Upper lobe of left lung (tissue), 6 donors: ENCODE results near the gene DCAKD. TPM values are rescaled to one million over a fixed set of nuclear protein-coding genes. Genes with fewer than 3 reads are reported as not detected.

Experiments
- ATAC-seq, 2 donors: fragments of 200-7000 bp; cut with Tn5 transposase; one replicate each; pipeline ENCODE4 v1.9.1; 2022; ENCODE audit warnings: mild to moderate bottlenecking in 2 of 2, moderate library complexity in 2 of 2; ENCODE audit not compliant: low FRiP score in 2 of 2
- DNase-seq, 2 donors: peaks; one replicate each; pipeline ENCODE4 v3.0.0-alpha.2; 2019 to 2020
- H3K27ac ChIP-seq, 4 donors: fragments of 200-600 bp; sonication (generic); one replicate each; pipeline ENCODE4 v1.5.1; 2016 to 2019
- H3K27me3 ChIP-seq, 4 donors: fragments of 200-600 bp; sonication (generic); one replicate each; pipeline ENCODE4 v1.5.1; 2017 to 2019
- H3K36me3 ChIP-seq, 4 donors: fragments of 200-600 bp; sonication (generic); one replicate each; pipeline ENCODE4 v1.5.1; 2016 to 2019
- H3K4me1 ChIP-seq, 4 donors: fragments of 200-600 bp; sonication (generic); one replicate each; pipeline ENCODE4 v1.5.1; 2018 to 2019
- H3K4me3 ChIP-seq, 4 donors: fragments of 200-600 bp; sonication (generic); one replicate each; pipeline ENCODE4 v1.5.1; 2017 to 2019; ENCODE audit warnings: mild to moderate bottlenecking in 2 of 4, moderate library complexity in 1 of 4
- H3K9me3 ChIP-seq, 4 donors: fragments of 200-600 bp; sonication (generic); one replicate each; pipeline ENCODE4 v1.5.1; 2018 to 2019
- CTCF ChIP-seq, 6 experiments: fragments of 450-650 bp in 4 of 6; fragments of 200-600 bp in 2 of 6; sonication (generic) in 2 of 6; IDR thresholded peaks; one replicate each; pipeline ENCODE4 v1.5.1; 2016 to 2019; ENCODE audit warnings: antibody characterized with exemption in 6 of 6
- EP300 ChIP-seq, 4 donors: sonication (generic); formaldehyde crosslinking; IDR thresholded peaks; one replicate each; pipeline ENCODE4 v1.5.1; 2017; ENCODE audit warnings: antibody characterized with exemption in 4 of 4, control low read depth in 2 of 4
- POLR2A ChIP-seq, 4 donors: fragments of 450-650 bp; IDR thresholded peaks; one replicate each; pipeline ENCODE4 v1.5.1; 2016 to 2017; ENCODE audit warnings: antibody characterized with exemption in 4 of 4, mild to moderate bottlenecking in 2 of 4
- POLR2AphosphoS5 ChIP-seq, 2 donors: sonication (generic); formaldehyde crosslinking; IDR thresholded peaks; one replicate each; pipeline ENCODE4 v1.5.1; 2017; ENCODE audit warnings: antibody characterized with exemption in 2 of 2
- WGBS, 2 donors: methylation state at CpG; one replicate each; pipeline ENCODE4 v1.1.5; 2017 to 2018; 5-methylcytosine and 5-hydroxymethylcytosine counted together
- total RNA-seq, 6 donors: library from RNA; depleted of rRNA in 4 of 6; stranded (reverse); fragments of >200 nt in 4 of 6; gene quantifications; one replicate each; pipeline versions ENCODE4 v1.1.0 to v1.2.1, GENCODE V29; 2016 to 2021
- donor health status: DM: no; HTN: no; CAD: no; lungs with moderate emphysema.
- donor health status: DM: no; HTN: yes; CAD: no; lungs with severe emphysema.

Gene DCAKD
- total RNA-seq, 6 donors from 2014 or later: 16.0 to 29.3 (median 22.2) TPM

GRCh38 chr17:44992242-44992939 lies 59.0 kb downstream of the DCAKD start:
- no peak for DNase-seq
- no peak for TF ChIP-seq POLR2AphosphoS5 (IDR thresholded peaks at IDR 0.05)
- no peak for TF ChIP-seq EP300 (IDR thresholded peaks at IDR 0.05)
- TF ChIP-seq CTCF (IDR thresholded peaks at IDR 0.05): no peak
- no peak for TF ChIP-seq POLR2A (IDR thresholded peaks at IDR 0.05)
- H3K36me3 ChIP-seq: no peaks in the 10 kb centered on the region
- 79 to 90% methylated on average over 5 of the region's 5 CpGs for WGBS, 2 donors
- H3K4me1 ChIP-seq: peaks cover 0 to 4% (median 3%) of the 10 kb centered on the region in 4 donors
- H3K27me3 ChIP-seq: peaks cover 0 to 11% (median 6%) of the 10 kb centered on the region in 4 donors
- no peak overlapping the region for H3K4me3 ChIP-seq
- ATAC-seq: no peak
- H3K9me3 ChIP-seq: no peaks in the 10 kb centered on the region
- no peak overlapping the region for H3K27ac ChIP-seq

- WGBS, 2 donors: 77 to 87% methylated on average over 10 of the region's 10 CpGs
- TF ChIP-seq POLR2A (IDR thresholded peaks at IDR 0.05) (no peak), EP300 (IDR thresholded peaks at IDR 0.05) (no peak), CTCF (IDR thresholded peaks at IDR 0.05) (no peak), POLR2AphosphoS5 (IDR thresholded peaks at IDR 0.05) (no peak)
Observed at GRCh38 chr17:44990994-44991393, 60.4 kb downstream of the DCAKD start.

GRCh38 chr17:44989552-44990138 lies 61.8 kb downstream of the DCAKD start:
- peaks cover 0 to 11% (median 6%) of the 10 kb centered on the region in 4 donors for H3K27me3 ChIP-seq
- DNase-seq: no peak
- TF ChIP-seq EP300 (IDR thresholded peaks at IDR 0.05) (no peak), POLR2A (IDR thresholded peaks at IDR 0.05) (no peak), POLR2AphosphoS5 (IDR thresholded peaks at IDR 0.05) (no peak), CTCF (IDR thresholded peaks at IDR 0.05) (no peak)
- no peak for ATAC-seq
- H3K9me3 ChIP-seq: no peaks in the 10 kb centered on the region
- no peak overlapping the region for H3K27ac ChIP-seq
- WGBS, 2 donors: 87 to 91% methylated on average over 17 of the region's 17 CpGs
- no peaks in the 10 kb centered on the region for H3K36me3 ChIP-seq
- H3K4me3 ChIP-seq: no peak overlapping the region
- peaks cover 0 to 8% (median 4%) of the 10 kb centered on the region in 4 donors for H3K4me1 ChIP-seq

More at GRCh38 chr17:44990994-44991393, 60.4 kb downstream of the DCAKD start:
- Histone ChIP-seq H3K9me3 (no peaks in the 10 kb centered on the region), H3K4me3 (no peak overlapping the region), H3K27ac (no peak overlapping the region), H3K27me3 (peaks cover 0 to 11% (median 6%) of the 10 kb centered on the region in 4 donors), H3K36me3 (no peaks in the 10 kb centered on the region), H3K4me1 (peaks cover 0 to 8% (median 4%) of the 10 kb centered on the region in 4 donors)
- DNase-seq (no peak), ATAC-seq (no peak)

- no peaks in the 10 kb centered on the region for H3K36me3 ChIP-seq
- no peak overlapping the region for H3K4me3 ChIP-seq
- TF ChIP-seq POLR2AphosphoS5 (IDR thresholded peaks at IDR 0.05) (no peak), EP300 (IDR thresholded peaks at IDR 0.05) (no peak), CTCF (IDR thresholded peaks at IDR 0.05) (no peak), POLR2A (IDR thresholded peaks at IDR 0.05) (no peak)
- no peak overlapping the region for H3K27ac ChIP-seq
- H3K27me3 ChIP-seq: peaks cover 0 to 11% (median 6%) of the 10 kb centered on the region in 4 donors
- 45 to 52% methylated on average over 29 to 34 of the region's 34 CpGs for WGBS, 2 donors
- no peaks in the 10 kb centered on the region for H3K9me3 ChIP-seq
- peaks cover 0 to 8% (median 4%) of the 10 kb centered on the region in 4 donors for H3K4me1 ChIP-seq
- ATAC-seq (peak in 1 of 2 donors; percentile 6), DNase-seq (no peak)
Observed at GRCh38 chr17:44988044-44988942, 63.1 kb downstream of the DCAKD start.
